ENCODE measurements around the gene KRTAP1-4.

KRTAP1-4 gene

GRCh38 chr17:41069031-41069430 is 39.0 kb upstream of the KRTAP1-4 start (continued):
- no peak for TF ChIP-seq ZNF513 (tag by site-specific recombination; IDR thresholded peaks at IDR 0.05)
- no peak for TF ChIP-seq ZNF664 (tag by site-specific recombination; IDR thresholded peaks at IDR 0.05)
- no peak for TF ChIP-seq ZNF510 (tag by site-specific recombination; IDR thresholded peaks at IDR 0.05; ENCODE audit: insufficient replicate concordance)
- TF ChIP-seq ZIC2 (tag by site-specific recombination; IDR thresholded peaks at IDR 0.05): no peak
- TF ChIP-seq ZFHX2 (tag by site-specific recombination; conservative IDR thresholded peaks at IDR 0.05): no peak
- TF ChIP-seq ZNF24 (tag by site-specific recombination; IDR thresholded peaks at IDR 0.05): no peak
- TF ChIP-seq ZNF76 (tag by site-specific recombination; IDR thresholded peaks at IDR 0.05; ENCODE audit: borderline replicate concordance, low read depth): no peak
- no peak for TF ChIP-seq HOXA7 (CRISPR knock-in tag; IDR thresholded peaks at IDR 0.05; ENCODE audit: borderline replicate concordance)
- TF ChIP-seq ZEB2 (tag by site-specific recombination; IDR thresholded peaks at IDR 0.05): no peak
- no peak for TF ChIP-seq MEIS1 (CRISPR knock-in tag; IDR thresholded peaks at IDR 0.05; ENCODE audit: borderline replicate concordance)

GRCh38 chr17:41067281-41067680 is 37.3 kb upstream of the KRTAP1-4 start:
- Histone ChIP-seq H3K36me3 (ENCODE audit: control insufficient read depth in 2 of 2, insufficient read depth in 1 of 2, low read length in 2 of 2) (no peaks in the 10 kb centered on the region), H3K4me1 (ENCODE audit: control insufficient read depth, insufficient read depth, low read length) (no peaks in the 10 kb centered on the region), H3K4me3 (ENCODE audit: low read depth, low read length) (no peak overlapping the region), H3K27ac (ENCODE audit: extremely low read depth, low read depth, low read length) (no peak overlapping the region), H3K9me3 (ENCODE audit: control insufficient read depth, insufficient read depth, low read depth, low read length) (no peaks in the 10 kb centered on the region)
- ChIA-PET CTCF (no interaction called here), POLR2A (no interaction called here)
- TF ChIP-seq ZNF626 (tag by site-specific recombination; IDR thresholded peaks at IDR 0.05) (no peak), MZF1 (tag by site-specific recombination; IDR thresholded peaks at IDR 0.05; ENCODE audit: borderline replicate concordance) (no peak), ZBTB48 (tag by site-specific recombination; IDR thresholded peaks at IDR 0.05) (no peak), ZNF645 (tag by site-specific recombination; IDR thresholded peaks at IDR 0.05) (no peak), ZNF692 (tag by site-specific recombination; IDR thresholded peaks at IDR 0.05) (no peak), PRDM6 (tag by site-specific recombination; IDR thresholded peaks at IDR 0.05) (no peak), ZNF658 (tag by site-specific recombination; IDR thresholded peaks at IDR 0.05) (no peak), ZNF175 (tag by site-specific recombination; IDR thresholded peaks at IDR 0.05) (no peak), ZNF18 (tag by site-specific recombination; IDR thresholded peaks at IDR 0.05) (no peak), ZNF211 (tag by site-specific recombination; IDR thresholded peaks at IDR 0.05; ENCODE audit: low read depth) (no peak), BCL6B (tag by site-specific recombination; IDR thresholded peaks at IDR 0.05) (no peak), EGR2 (tag by site-specific recombination; IDR thresholded peaks at IDR 0.05; ENCODE audit: low read depth) (no peak), BCL11A (tag by site-specific recombination; IDR thresholded peaks at IDR 0.05; ENCODE audit: low read depth) (no peak), PRDM10 (tag by site-specific recombination; IDR thresholded peaks at IDR 0.05) (no peak)

Data from HEK293 (cell line).